HG02970 (cell line): ENCODE data around the gene TOX2.

Source experiments
- ATAC-seq: cut with Tn5 transposase; IDR thresholded peaks from one replicate; pipeline ENCODE4 v1.9.1; 2021; ENCODE audit warnings: mild to moderate bottlenecking, moderate library complexity, moderate number of reproducible peaks; ENCODE audit not compliant: unreplicated experiment, low FRiP score

TOX2 gene

DNA sequence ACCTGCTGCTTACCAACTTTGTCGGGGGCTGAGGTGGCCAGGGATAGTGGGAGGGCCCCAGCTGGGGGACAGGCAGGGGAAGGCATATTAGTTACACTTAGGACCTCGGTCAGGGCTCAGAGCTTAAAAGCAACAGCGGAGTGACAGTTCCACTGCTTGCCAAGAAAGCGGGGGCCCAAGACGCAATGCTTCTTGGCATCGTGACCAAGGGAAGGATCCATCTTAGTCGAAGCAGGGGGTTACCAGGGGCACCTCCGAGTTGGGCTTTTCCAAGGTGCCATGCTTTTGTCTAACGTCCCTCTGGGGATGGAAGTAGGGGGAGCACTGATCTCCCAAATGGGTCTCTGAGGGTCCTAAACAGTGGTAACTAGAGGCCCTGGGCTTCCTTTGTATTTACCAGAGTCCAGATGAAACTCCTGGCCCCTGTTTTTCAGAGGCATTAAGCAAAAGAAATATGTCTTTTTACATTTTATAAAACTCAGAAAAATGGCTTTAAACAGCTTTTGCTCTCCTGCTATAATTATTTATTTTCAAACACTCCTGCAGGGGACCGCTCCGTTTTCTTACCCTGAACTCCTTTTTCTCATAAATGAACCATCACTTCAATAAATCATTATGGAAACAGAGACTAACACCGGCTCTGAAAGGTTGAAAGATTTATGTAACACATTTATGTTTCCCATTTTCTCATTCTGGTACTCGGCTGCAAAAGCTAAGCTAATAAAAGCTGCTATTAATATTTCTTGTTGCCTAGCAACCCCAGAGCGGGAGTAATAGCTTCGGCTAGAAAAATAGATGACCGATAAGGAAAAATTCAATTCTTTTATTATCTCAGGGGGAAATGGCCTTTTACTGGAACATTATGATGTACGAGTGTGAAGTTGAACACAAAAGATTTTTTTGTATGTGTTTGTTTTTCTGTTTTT is 100.4 kb downstream of the TOX2 start:
- no peak for ATAC-seq

DNA sequence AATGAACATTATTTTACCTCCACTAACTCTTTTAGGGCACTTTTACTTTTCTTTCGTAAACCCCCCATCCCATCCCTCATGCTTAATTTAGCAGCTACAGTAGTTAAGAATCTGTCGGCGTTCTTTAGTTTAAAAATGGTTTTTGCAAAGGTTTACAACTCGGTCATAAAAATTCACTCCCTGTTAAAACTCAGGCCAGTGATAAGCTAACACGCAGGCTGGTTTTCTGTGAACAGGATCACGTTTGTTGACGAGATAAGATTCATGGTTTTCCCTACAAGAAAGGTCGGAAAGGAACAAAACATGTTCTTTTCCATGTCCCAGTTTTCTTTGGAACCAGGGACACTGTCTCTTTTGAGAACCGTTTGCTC is 101.1 kb downstream of the TOX2 start:
- ATAC-seq: no peak

DNA sequence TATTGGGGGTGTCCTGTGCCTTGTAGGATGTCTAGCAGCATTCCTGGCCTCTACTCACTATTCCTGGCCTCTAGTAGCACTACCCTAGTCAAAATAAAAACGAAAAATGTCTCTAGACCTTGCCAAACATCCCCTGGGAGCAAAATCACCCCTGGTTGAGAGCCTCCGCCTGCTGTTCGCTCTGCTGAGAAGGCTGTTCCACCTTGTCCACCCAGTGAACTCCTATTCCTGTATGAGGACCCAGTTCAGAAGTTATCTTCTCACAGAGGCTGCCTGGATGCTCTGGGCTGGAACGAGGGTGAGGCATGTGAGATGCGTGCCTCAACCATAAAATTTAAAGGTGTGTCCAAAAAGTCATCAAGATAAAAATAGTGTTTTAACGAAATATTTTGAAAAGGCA is 101.9 kb downstream of the TOX2 start:
- no peak for ATAC-seq

DNA sequence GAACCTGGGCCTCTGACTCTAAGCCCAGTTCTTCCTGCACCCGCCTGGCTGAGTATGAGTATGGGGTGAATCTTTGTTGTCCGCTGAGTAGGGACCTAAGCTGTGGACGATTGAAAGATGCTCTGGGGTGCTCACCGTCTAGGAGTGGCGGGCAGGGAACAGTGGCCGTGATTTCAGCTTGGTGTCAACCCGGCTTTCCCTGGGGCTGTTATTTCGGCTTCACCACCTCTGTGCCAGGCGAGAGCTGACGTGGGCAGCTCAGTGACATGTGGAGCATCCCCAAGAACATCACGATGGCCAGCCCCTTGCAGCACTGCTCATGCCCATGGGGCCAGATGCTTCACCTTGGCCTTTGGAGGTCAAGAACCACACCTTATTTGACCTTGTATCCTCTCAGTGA is 102.6 kb downstream of the TOX2 start:
- ATAC-seq: no peak

DNA sequence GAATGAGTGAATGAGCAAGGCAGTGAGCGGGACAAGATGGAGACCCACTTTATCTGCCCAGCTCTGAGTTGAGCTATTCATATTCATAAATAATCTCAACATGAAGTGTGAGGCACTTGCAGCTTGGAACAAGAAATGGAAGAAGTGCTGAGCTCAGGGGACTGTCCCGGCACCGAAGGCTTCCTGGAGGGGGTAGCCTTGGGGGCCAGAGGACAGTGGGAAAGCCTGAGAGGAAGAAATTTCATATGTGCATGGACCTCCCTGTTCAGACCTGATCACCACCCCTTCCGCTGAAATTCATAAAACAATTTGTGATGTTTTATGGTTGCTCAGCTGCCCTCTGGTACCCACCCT is 103.2 kb downstream of the TOX2 start:
- no peak for ATAC-seq

DNA sequence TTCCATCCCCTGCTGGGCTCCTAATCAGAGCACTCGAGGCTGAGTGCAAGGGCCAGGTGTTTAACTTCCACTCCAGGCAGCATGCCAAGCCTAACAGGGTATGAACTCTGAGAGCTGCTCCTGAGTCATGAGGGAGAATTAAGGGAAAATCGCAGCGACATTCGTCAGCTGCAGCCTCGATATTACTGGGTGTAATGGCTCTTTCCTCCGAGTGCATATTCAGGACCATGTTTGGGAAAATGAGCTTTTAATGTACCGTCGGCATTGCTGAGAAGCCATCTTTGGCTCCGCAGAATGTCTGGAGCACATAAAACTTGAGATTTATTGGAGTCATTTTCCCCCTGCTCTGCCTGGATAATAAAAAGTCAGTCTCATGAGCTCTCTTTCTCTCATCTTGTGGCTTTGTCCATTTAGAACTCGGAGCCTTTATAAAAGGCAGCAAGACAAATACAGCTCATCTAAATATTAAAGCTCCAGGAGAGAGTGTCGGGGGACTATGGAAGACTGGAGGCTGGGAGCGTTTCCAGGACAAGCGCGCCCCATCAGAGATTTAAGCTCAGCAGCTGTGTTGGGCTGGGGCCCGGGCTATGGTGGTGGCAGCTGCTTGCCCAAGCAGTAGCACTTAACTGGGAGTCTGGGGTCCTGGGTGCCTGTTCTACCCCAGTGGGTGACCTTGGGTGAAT is 103.7 kb downstream of the TOX2 start:
- no peak for ATAC-seq

DNA sequence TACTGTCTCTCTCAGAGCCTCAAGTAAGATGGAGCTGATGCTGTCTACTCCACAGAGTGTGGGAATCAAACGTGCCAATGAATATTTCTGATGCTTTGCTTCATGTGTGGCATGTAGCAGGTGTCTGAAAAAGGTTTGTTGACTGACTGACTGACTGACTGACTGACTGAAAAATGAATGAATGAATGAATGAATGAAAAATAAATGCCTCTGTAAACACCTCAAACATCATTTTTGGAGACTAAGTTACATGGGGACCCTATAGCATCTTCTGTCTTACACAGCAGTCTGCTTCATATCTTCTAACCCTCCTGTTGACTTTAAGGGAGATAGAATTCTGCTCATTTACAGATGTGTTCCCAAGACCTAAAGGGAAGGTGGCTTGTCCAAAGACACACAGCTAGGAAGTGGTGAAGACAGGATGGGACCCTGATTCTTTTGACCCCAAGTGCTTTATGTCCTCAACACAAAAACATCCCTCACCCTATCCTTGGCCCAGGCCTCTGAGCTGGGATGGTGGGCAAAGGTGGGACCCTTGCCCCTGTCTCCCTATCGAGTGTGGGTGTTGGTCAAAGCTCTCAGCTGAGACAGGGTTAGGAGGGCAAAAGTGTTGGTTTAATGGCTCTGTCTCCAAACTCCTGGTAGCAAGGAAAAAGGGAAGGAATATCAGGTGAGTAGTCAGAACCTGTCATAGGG is 104.4 kb downstream of the TOX2 start:
- no peak for ATAC-seq

DNA sequence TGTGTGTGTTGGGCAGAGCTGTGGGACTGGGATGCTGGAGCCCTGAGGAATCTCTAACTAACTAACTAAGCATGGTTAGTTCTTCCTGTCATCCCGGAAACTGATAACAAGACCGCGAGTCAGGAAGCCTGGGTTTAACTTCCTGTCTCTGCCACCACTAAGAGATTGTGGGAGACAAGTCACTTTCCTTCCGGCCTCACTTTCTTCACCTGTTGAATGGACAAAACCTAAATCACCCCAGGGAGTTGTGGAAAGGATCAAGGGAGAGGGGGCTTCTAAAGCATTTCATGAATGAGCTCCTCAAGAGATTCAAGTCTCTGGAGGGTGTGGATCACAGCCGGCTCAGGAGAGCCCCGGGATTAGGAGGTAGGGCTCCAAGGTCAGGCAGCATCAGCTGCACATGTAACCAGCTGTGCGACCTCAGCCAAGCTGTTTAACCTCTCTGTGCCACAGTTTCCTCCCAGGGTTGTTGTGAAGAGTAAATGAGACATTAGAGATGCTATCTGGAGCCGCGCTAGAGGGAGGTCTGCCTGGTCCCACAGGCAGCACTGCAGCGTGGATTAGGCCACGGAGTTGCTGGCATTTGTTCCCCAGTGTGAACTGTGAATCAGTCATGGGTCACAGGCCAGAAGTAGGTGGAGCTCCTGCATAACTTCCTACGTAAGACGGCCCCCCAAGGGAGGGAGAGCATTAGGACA is 105.1 kb downstream of the TOX2 start:
- ATAC-seq: no peak

DNA sequence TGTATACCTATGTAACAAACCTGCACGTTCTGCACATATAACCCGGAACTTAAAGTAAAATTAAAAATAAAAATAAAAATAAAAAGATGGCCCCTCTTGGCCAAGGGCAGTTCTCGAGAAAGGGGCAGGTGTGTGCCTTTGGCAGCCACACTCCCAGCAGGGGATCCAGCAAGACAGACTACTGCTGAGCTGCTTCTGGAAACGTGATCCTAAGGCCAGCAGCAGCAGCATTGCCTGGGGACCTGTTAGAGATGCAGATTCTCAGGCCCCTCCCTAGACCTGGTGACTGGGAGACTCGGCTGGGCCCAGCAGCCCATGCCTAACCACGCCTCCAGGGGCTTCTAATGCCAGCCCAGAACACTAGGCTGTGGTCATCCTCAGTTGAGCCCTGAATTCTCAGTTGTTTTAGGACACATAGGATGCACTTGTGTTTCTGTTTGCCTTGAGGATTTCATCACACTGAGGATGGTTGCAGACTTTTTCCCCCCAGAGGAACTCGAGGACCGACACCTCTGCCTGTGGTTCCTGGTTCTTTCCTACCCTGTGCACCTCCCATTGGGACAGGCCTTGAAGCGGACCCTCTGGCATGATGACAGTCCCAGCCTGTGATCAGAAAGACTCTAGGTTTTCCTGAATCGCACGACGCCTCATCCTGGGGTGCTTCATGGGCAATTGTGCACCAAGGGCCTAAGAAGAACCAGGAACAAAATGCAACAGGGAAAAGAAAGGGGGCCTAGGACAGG is 105.9 kb downstream of the TOX2 start:
- no peak for ATAC-seq

DNA sequence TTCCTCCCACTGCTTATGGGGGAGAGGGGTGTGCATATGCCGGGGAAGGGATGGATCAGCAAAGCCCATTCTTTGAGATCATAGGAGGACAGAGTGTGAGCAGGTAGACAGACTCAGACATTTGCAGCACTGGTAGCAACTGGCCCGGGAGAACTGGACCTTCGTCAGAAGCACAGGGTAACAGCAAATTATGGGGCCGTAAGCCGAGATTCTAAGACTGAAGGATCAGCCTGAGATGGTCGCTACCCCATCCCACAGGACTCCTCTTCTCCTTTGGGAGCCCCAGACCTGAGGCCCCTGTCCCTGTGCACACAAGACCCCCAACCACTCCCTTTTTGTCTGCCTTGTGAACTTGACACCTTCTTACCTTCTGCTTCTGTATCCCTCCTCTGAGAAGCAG is 106.5 kb downstream of the TOX2 start:
- ATAC-seq: no peak

DNA sequence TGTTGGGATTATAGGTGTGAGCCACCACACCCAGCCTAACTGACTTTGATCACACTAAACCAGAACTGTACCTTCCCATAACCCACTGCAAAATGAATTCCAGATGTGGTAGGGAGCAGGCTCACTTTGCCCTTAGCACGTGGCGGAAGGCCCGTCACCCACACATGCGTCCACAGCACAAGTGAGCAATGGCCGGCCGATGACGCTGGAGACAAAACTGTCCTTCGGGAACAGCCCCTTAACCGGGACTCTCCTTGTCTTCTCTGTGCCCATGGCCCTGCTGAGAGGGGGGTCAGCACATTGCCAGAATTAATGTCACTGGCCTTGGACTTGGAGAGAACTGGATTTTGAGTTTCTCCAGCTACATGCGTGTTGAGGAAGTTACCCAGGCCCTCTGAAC is 107.2 kb downstream of the TOX2 start:
- ATAC-seq: no peak

DNA sequence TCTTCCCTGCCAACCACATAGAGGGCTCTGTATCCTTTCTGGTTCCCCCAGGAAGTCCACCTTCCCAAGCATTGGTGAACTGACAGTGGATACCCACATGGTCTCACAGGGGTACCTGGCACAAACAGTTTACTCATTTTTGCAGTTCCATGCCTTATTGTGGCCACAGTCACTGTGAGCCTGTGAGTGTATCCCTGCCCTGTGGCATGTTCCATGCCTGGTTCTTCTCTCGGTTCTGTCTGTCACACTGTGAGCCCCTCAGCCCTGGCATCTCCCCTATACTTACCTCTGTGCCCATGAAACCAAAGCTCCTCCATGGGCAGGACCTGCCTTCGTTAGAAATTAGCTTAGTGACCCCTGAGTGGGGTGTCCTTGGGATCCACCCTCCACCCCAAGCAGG is 107.8 kb downstream of the TOX2 start:
- no peak for ATAC-seq

DNA sequence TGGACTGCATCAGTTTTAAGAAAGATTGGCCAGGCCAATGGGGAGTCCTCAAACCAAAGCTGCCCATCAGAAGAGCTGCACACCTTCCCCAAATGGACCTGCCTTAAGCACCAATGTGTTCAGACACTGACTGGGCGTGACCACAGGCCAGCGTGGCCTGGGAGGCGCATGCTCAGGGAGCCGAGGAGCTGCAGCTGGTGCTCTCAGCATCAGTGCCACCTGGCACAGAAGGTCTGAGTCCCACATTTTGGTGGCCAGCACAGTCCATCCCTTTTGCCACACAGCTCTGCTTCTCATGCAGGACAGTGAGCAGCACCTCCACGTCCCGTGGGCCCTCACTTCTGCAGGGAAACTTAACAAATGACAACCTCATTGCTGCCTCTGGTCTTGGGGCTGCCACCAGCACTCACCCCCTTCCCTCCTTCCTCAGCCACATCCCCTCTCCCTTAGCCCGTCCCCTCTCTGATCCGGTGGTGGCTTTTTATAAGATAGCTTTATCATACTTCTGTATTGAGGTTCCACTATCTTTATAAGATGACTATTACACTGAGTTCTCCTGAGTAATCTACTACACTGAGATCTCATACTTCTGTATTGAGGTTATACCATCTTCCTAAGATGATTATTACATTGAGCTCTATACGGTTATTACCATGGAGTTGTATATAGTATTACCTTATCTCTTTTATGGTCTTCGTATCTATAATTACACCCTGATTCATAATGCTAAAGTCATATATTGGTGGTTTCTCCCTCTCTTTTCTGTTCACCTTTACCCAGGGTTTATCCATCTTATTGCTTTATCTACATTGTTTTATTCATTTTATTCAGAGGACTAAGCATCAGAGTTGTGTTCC is 109.1 kb downstream of the TOX2 start:
- ATAC-seq: no peak

DNA sequence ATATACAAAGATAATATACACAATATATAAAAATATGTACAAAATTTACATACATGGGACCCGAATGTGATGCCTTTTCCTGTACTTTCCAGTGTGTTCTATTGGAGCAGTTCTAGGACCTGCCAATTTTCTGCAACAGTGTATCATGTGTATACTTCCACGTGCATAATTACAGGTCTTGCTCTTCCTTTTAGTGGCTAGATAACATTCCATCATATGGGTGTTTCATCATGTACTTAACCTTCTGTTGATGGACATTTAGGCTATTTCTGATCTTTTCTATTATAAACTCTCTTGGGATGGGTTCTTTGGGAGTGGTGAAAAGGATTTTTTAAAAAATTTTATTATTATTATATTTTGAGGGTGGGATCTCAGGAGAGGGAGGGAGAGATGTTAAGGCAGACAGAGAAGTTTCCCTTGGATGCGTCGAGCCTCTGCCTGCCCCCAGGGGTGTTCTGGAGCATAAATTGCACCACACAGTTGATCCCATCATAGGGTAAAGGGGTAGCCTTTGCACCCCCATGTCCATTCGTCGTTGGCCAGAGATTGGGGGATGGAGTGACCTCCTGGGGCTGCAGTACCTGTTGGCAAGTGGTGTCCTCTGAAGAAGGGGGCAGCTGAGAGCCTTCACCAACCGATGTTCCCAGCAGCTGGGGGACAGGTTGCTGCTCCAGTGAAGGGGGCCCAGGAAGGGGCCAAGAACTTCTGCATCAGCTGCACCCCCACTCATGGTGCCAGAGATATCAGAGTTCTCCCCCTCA is 110.3 kb downstream of the TOX2 start:
- ATAC-seq: no peak

DNA sequence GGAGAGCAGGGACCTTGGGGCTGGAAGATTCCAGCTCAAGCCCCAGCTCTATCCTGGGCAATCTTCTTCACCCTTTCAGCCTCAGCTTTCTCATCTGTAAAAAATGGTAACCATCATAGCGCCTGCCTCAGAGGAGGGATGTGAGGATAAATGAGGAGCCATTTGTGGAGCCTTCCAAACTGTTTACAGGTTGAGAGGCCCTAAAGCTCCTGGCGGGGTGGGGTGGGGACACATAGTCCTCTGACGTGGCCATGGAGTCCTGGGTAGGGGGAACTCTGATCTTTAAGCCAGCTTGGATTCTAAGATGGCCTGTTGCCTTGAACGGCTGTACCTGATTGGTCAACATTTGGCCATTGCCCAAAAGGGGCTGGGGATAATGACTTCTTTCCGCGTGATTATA is 111.1 kb downstream of the TOX2 start:
- no peak for ATAC-seq

DNA sequence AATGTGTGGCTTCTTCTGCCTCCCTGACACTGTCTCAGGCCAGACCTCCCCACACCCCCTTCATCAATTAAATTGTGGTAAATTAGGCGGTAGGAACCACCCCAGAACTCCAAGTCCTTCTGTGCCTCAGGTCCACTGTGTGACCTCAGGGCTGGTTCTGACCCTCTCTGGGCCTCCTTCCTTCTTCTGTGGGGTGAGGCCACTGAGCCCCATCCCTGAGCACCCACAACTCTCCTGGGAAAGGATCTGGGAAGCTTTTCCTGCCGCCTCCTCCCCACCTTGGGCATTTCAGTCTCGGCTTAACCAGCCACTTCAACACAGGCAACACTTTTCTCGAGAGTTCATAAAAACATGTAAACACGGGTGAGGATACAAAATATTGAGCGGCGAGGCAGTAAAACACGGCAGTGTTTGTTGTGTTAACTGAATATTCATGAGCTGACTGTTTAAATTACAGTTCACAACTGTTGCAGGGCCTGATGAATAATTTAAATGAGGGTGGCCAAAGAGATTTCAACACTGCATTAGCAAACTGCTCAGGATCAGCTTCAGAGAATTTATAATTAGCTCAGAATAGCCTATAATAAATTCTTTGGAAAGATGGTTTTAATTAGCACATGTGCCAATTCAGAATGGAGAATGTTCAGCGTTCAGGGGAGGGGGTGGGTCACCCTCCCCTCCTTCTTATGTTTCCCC is 112.1 kb downstream of the TOX2 start:
- ATAC-seq: no peak

DNA sequence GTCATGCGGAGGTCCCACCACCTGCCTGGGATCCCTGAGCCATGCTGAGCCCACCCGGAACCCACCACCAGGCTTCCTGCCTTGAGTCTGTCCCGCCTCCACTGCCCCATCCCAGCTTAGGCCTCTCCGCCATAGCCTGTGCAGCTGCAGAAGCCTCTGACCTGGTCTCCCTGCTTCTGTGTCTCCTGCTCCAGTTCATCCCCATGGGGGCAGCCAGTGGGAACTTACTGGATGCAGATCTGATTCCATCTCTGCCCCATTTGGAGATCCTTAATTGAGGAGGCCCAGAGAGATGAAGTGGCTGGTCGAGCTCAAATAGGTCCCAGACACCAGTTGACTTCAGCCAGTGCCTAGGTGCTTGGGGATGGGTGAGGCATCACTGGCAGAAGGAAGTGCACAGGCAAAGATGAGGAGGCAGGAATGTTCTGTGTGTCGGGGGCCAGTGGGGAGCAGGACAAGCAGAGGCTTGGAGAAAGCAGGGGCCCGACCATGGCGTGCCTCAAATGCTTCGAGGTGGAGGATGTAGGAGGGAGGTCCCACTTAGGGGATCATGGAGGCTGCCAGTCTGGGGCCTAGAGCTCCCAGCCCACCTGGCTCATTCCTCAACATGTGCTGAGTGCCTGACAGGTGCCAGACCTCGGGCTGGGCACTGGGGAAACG is 112.8 kb downstream of the TOX2 start:
- no peak for ATAC-seq
